GM23338 (cell line): ENCODE results near the gene CAT. TPM values are rescaled to one million over a fixed set of nuclear protein-coding genes. Genes with fewer than 3 reads are reported as not detected.
A peak's percentile ranks its signal among the peaks of the same experiment; 100 is the strongest.

Experiments used
- ATAC-seq: fragments of 200-7000 bp; cut with Tn5 transposase; 3 replicates; pipeline ENCODE4 v1.9.1; 2020
- DNase-seq: peaks from one replicate; pipeline ENCODE4 v3.0.0-alpha.2; 2015; ENCODE audit warnings: low spot score
- H2AFZ ChIP-seq: fragments of 200-600 bp; sonication (generic); 2 replicates; pipeline ENCODE4 v1.8.0; 2016; ENCODE audit warnings: antibody characterized with exemption, mild to moderate bottlenecking, moderate library complexity
- H3F3A ChIP-seq: fragments of 200-600 bp; sonication (generic); replicated peaks from 2 replicates; pipeline ENCODE4 v1.8.0; 2017; ENCODE audit warnings: antibody characterized with exemption, mixed run types, low read depth
- H3K27ac ChIP-seq: fragments of 200-600 bp; sonication (generic); 2 replicates; pipeline ENCODE4 v1.6.1; 2016; ENCODE audit warnings: low read depth
- H3K27me3 ChIP-seq: fragments of 200-600 bp; sonication (generic); 2 replicates; pipeline ENCODE4 v1.8.0; 2016; ENCODE audit warnings: mild to moderate bottlenecking, mixed run types, moderate library complexity; ENCODE audit not compliant: insufficient read depth
- H3K36me3 ChIP-seq: fragments of 200-600 bp; sonication (generic); 2 replicates; pipeline ENCODE4 v1.8.0; 2016; ENCODE audit warnings: mild to moderate bottlenecking; ENCODE audit not compliant: insufficient read depth
- H3K4me1 ChIP-seq: fragments of 200-600 bp; sonication (generic); 2 replicates; pipeline ENCODE4 v1.8.0; 2016; ENCODE audit warnings: mild to moderate bottlenecking, moderate library complexity; ENCODE audit not compliant: insufficient read depth
- H3K4me2 ChIP-seq: fragments of 200-600 bp; sonication (generic); 2 replicates; pipeline ENCODE4 v1.7.1; 2017; ENCODE audit warnings: mixed run types
- H3K4me3 ChIP-seq: fragments of 200-600 bp; sonication (generic); 2 replicates; pipeline ENCODE4 v1.6.1; 2016; ENCODE audit warnings: mixed run types
- H3K79me2 ChIP-seq: fragments of 200-600 bp; sonication (generic); replicated peaks from 2 replicates; pipeline ENCODE4 v1.8.0; 2017; ENCODE audit warnings: mild to moderate bottlenecking; ENCODE audit not compliant: insufficient read depth
- H3K9me2 ChIP-seq: fragments of 200-600 bp; sonication (generic); 2 replicates; pipeline ENCODE4 v1.8.0; 2017; ENCODE audit not compliant: insufficient read depth
- H4K20me1 ChIP-seq: fragments of 200-600 bp; sonication (generic); replicated peaks from 2 replicates; pipeline ENCODE4 v1.8.0; 2017; ENCODE audit warnings: mild to moderate bottlenecking; ENCODE audit not compliant: insufficient read depth
- H3K27ac Mint-ChIP-seq: 2 replicates; pipeline ENCODE4 v1.8.0; 2020; ENCODE audit warnings: inconsistent platforms, mild to moderate bottlenecking, moderate library complexity, mixed read lengths
- H3K27me3 Mint-ChIP-seq: 3 replicates; pipeline ENCODE4 v1.8.0; 2022; ENCODE audit warnings: low read depth, mild to moderate bottlenecking, moderate library complexity, mixed read lengths, inconsistent platforms; ENCODE audit not compliant: insufficient read depth, poor library complexity
- H3K36me3 Mint-ChIP-seq: 3 replicates; pipeline ENCODE4 v1.8.0; 2021; ENCODE audit warnings: low read depth, mild to moderate bottlenecking, inconsistent platforms, moderate library complexity, mixed read lengths
- H3K4me1 Mint-ChIP-seq: 3 replicates; pipeline ENCODE4 v1.8.0; 2020; ENCODE audit warnings: mild to moderate bottlenecking, inconsistent platforms, mixed read lengths
- H3K4me3 Mint-ChIP-seq: 3 replicates; pipeline ENCODE4 v1.8.0; 2021; ENCODE audit warnings: moderate library complexity, mild to moderate bottlenecking, inconsistent platforms, mixed read lengths
- H3K9me3 Mint-ChIP-seq: 3 replicates; pipeline ENCODE4 v1.8.0; 2020; ENCODE audit warnings: moderate library complexity, mild to moderate bottlenecking, inconsistent platforms, mixed read lengths
- CREB1 ChIP-seq: fragments of 250-450 bp; sonication (Bioruptor Pico); IDR thresholded peaks from 2 replicates; pipeline ENCODE4 v1.5.0; 2020; ENCODE audit warnings: low read depth, mild to moderate bottlenecking, moderate library complexity
- CTCF ChIP-seq, 2 experiments: fragments of 200-600 bp in 1 of 2; sonication (generic) in 1 of 2; conservative IDR thresholded peaks; 2 replicates each; pipeline versions ENCODE4 v1.5.1 to v1.6.1; 2016 to 2017; ENCODE audit warnings: antibody characterized with exemption in 2 of 2, low read depth in 2 of 2, mild to moderate bottlenecking in 2 of 2, moderate library complexity in 1 of 2
- EZH2 ChIP-seq: fragments of 200-600 bp; sonication (generic); IDR thresholded peaks from one replicate; pipeline ENCODE4 v1.8.0; 2017; ENCODE audit warnings: antibody characterized with exemption, mild to moderate bottlenecking, low read depth; ENCODE audit not compliant: unreplicated experiment
- EZH2phosphoT487 ChIP-seq: fragments of 200-600 bp; sonication (generic); IDR thresholded peaks from one replicate; pipeline ENCODE4 v1.8.1; 2018; ENCODE audit warnings: antibody characterized with exemption; ENCODE audit not compliant: unreplicated experiment
- JUNB ChIP-seq: IDR thresholded peaks from one replicate; pipeline ENCODE4 v1.6.1; 2016; ENCODE audit warnings: antibody characterized with exemption; ENCODE audit not compliant: unreplicated experiment
- NANOG ChIP-seq: IDR thresholded peaks from 2 replicates; pipeline ENCODE4 v1.6.1; 2016; ENCODE audit warnings: antibody characterized with exemption, borderline replicate concordance
- POLR2AphosphoS5 ChIP-seq: IDR thresholded peaks from 2 replicates; pipeline ENCODE4 v1.6.1; 2016; ENCODE audit warnings: antibody characterized with exemption, low read depth
- STAT1 ChIP-seq: IDR thresholded peaks from one replicate; pipeline ENCODE4 v1.6.1; 2016; ENCODE audit warnings: antibody characterized with exemption; ENCODE audit not compliant: unreplicated experiment
- ZNF114 ChIP-seq: fragments of 250-450 bp; sonication (Bioruptor Pico); IDR thresholded peaks from 2 replicates; pipeline ENCODE4 v1.5.0; 2020; ENCODE audit warnings: mild to moderate bottlenecking, moderate library complexity
- ZNF331 ChIP-seq: fragments of 250-450 bp; sonication (Bioruptor Pico); IDR thresholded peaks from 2 replicates; pipeline ENCODE4 v1.5.0; 2020; ENCODE audit warnings: low read depth, mild to moderate bottlenecking, moderate library complexity
- polyA plus RNA-seq: library from polyadenylated mRNA; unstranded; fragments of >200 nt; fragmentation: Nextera tagmentation; extraction: Ambion mirVana; gene quantifications from 2 replicates; pipeline ENCODE4 v1.2.1, GENCODE V29; 2016
- total RNA-seq: library from RNA; depleted of rRNA; stranded (reverse); fragments of >200 nt; shearing (Covaris generic); gene quantifications from 2 replicates; pipeline ENCODE4 v1.2.3, GENCODE V29; 2014
- TF ChIP-seq, protein P1 (sequence below): IDR thresholded peaks from 2 replicates; pipeline ENCODE4 v1.6.1; 2016; ENCODE audit warnings: antibody characterized with exemption
- TF ChIP-seq, protein P2 (sequence below): fragments of 250-450 bp; sonication (Bioruptor Pico); IDR thresholded peaks from 2 replicates; pipeline ENCODE4 v1.5.0; 2020; ENCODE audit warnings: mild to moderate bottlenecking, moderate library complexity
- TF ChIP-seq, protein P3 (sequence below): IDR thresholded peaks from one replicate; pipeline ENCODE4 v1.6.1; 2018; ENCODE audit warnings: antibody characterized with exemption; ENCODE audit not compliant: unreplicated experiment

Gene CAT
- total and polyA plus RNA-seq, 2 experiments from 2014 or later: 15.9 to 24.0 TPM

DNA sequence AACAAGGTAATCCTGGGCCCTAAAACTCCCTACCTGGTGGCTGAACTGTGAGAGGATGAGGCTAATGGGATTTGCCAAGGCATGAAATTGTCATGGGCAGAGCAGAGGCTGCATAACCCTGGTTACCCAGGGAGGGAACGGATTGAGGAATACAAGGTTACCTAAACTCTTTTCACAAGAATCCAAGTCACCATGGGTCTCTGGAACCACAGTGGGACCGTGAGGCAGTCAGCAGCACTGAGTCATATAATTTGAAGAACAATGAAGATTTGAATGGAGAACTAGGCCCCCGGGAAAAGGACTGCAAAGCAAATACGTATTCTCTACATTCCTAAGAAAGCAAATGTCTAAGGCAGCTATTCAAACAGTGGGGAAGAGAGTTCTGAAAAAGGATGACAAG is 19.8 kb downstream of the CAT start:
- Mint-ChIP-seq H3K36me3 (peaks cover 28% of the 10 kb centered on the region), H3K4me1 (no peaks in the 10 kb centered on the region; the same call in 2 of the 3 replicates), H3K27me3 (no peaks in the 10 kb centered on the region), H3K27ac (peak overlapping the region; percentile 37; the same call in 1 of the 2 replicates), H3K9me3 (no peaks in the 10 kb centered on the region), H3K4me3 (no peak overlapping the region)
- no peak for DNase-seq
- ATAC-seq: no peak
- Histone ChIP-seq H3K9me2 (no peaks in the 10 kb centered on the region), H4K20me1 (no peaks in the 10 kb centered on the region; the same call in 1 of the 2 replicates), H3K27me3 (no peaks in the 10 kb centered on the region), H3K79me2 (no peaks in the 10 kb centered on the region), H2AFZ (no peak overlapping the region), H3F3A (no peaks in the 10 kb centered on the region), H3K4me2 (no peak overlapping the region), H3K4me1 (no peaks in the 10 kb centered on the region), H3K4me3 (no peak overlapping the region), H3K27ac (no peak overlapping the region), H3K36me3 (peaks cover 3% of the 10 kb centered on the region; the same call in 1 of the 2 replicates)
- TF ChIP-seq POLR2AphosphoS5 (no peak), NANOG (no peak), ZNF114 (no peak), STAT1 (no peak), CTCF (conservative IDR thresholded peaks at IDR 0.05; ENCODE audit: low read depth in 2 of 2) (no peak), EZH2 (no peak), ZNF331 (CRISPR knock-in tag) (no peak), JUNB (no peak), CREB1 (CRISPR knock-in tag) (no peak), EZH2phosphoT487 (no peak)
- TF ChIP-seq, protein P1, sequence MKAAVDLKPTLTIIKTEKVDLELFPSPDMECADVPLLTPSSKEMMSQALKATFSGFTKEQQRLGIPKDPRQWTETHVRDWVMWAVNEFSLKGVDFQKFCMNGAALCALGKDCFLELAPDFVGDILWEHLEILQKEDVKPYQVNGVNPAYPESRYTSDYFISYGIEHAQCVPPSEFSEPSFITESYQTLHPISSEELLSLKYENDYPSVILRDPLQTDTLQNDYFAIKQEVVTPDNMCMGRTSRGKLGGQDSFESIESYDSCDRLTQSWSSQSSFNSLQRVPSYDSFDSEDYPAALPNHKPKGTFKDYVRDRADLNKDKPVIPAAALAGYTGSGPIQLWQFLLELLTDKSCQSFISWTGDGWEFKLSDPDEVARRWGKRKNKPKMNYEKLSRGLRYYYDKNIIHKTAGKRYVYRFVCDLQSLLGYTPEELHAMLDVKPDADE: no peak
- TF ChIP-seq, protein P2, sequence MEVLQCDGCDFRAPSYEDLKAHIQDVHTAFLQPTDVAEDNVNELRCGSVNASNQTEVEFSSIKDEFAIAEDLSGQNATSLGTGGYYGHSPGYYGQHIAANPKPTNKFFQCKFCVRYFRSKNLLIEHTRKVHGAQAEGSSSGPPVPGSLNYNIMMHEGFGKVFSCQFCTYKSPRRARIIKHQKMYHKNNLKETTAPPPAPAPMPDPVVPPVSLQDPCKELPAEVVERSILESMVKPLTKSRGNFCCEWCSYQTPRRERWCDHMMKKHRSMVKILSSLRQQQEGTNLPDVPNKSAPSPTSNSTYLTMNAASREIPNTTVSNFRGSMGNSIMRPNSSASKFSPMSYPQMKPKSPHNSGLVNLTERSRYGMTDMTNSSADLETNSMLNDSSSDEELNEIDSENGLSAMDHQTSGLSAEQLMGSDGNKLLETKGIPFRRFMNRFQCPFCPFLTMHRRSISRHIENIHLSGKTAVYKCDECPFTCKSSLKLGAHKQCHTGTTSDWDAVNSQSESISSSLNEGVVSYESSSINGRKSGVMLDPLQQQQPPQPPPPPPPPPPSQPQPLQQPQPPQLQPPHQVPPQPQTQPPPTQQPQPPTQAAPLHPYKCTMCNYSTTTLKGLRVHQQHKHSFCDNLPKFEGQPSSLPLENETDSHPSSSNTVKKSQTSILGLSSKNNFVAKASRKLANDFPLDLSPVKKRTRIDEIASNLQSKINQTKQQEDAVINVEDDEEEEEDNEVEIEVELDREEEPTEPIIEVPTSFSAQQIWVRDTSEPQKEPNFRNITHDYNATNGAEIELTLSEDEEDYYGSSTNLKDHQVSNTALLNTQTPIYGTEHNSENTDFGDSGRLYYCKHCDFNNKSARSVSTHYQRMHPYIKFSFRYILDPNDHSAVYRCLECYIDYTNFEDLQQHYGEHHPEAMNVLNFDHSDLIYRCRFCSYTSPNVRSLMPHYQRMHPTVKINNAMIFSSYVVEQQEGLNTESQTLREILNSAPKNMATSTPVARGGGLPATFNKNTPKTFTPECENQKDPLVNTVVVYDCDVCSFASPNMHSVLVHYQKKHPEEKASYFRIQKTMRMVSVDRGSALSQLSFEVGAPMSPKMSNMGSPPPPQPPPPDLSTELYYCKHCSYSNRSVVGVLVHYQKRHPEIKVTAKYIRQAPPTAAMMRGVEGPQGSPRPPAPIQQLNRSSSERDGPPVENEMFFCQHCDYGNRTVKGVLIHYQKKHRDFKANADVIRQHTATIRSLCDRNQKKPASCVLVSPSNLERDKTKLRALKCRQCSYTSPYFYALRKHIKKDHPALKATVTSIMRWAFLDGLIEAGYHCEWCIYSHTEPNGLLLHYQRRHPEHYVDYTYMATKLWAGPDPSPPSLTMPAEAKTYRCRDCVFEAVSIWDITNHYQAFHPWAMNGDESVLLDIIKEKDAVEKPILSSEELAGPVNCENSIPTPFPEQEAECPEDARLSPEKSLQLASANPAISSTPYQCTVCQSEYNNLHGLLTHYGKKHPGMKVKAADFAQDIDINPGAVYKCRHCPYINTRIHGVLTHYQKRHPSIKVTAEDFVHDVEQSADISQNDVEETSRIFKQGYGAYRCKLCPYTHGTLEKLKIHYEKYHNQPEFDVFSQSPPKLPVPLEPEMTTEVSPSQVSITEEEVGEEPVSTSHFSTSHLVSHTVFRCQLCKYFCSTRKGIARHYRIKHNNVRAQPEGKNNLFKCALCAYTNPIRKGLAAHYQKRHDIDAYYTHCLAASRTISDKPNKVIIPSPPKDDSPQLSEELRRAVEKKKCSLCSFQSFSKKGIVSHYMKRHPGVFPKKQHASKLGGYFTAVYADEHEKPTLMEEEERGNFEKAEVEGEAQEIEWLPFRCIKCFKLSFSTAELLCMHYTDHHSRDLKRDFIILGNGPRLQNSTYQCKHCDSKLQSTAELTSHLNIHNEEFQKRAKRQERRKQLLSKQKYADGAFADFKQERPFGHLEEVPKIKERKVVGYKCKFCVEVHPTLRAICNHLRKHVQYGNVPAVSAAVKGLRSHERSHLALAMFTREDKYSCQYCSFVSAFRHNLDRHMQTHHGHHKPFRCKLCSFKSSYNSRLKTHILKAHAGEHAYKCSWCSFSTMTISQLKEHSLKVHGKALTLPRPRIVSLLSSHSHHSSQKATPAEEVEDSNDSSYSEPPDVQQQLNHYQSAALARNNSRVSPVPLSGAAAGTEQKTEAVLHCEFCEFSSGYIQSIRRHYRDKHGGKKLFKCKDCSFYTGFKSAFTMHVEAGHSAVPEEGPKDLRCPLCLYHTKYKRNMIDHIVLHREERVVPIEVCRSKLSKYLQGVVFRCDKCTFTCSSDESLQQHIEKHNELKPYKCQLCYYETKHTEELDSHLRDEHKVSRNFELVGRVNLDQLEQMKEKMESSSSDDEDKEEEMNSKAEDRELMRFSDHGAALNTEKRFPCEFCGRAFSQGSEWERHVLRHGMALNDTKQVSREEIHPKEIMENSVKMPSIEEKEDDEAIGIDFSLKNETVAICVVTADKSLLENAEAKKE (CRISPR knock-in tag): no peak
- TF ChIP-seq, protein P3, sequence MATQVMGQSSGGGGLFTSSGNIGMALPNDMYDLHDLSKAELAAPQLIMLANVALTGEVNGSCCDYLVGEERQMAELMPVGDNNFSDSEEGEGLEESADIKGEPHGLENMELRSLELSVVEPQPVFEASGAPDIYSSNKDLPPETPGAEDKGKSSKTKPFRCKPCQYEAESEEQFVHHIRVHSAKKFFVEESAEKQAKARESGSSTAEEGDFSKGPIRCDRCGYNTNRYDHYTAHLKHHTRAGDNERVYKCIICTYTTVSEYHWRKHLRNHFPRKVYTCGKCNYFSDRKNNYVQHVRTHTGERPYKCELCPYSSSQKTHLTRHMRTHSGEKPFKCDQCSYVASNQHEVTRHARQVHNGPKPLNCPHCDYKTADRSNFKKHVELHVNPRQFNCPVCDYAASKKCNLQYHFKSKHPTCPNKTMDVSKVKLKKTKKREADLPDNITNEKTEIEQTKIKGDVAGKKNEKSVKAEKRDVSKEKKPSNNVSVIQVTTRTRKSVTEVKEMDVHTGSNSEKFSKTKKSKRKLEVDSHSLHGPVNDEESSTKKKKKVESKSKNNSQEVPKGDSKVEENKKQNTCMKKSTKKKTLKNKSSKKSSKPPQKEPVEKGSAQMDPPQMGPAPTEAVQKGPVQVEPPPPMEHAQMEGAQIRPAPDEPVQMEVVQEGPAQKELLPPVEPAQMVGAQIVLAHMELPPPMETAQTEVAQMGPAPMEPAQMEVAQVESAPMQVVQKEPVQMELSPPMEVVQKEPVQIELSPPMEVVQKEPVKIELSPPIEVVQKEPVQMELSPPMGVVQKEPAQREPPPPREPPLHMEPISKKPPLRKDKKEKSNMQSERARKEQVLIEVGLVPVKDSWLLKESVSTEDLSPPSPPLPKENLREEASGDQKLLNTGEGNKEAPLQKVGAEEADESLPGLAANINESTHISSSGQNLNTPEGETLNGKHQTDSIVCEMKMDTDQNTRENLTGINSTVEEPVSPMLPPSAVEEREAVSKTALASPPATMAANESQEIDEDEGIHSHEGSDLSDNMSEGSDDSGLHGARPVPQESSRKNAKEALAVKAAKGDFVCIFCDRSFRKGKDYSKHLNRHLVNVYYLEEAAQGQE: no peak
